ENCODE measurements around the gene DEF6. TPM values are rescaled to one million over a fixed set of nuclear protein-coding genes. Genes with fewer than 3 reads are reported as not detected.
A peak's percentile ranks its signal among the peaks of the same experiment; 100 is the strongest.

The DEF6 gene
- total RNA-seq, 1 donor from 2014 or later: 5.9 TPM

DNA sequence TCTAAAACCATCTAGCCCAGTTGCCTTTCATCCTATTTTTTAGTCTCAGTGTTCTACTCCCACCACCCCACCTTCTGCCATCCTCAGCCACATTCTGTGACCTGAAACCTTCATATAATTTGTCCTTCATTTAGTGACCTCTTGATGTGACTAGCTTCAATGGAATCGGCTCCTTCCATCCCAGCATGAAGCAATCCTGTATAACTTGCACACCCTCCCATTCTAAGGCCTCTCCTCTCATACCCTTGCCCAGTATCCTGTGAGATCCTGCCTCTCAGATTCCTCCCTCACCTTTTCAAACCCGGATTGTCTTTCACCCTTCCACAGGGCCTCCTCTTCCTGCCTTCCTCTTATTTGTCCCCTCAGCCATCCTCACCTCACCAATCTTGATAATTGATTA lies 35.0 kb upstream of the DEF6 start:
- H3K4me3 Mint-ChIP-seq (ENCODE audit: low read depth): no peak overlapping the region

DNA sequence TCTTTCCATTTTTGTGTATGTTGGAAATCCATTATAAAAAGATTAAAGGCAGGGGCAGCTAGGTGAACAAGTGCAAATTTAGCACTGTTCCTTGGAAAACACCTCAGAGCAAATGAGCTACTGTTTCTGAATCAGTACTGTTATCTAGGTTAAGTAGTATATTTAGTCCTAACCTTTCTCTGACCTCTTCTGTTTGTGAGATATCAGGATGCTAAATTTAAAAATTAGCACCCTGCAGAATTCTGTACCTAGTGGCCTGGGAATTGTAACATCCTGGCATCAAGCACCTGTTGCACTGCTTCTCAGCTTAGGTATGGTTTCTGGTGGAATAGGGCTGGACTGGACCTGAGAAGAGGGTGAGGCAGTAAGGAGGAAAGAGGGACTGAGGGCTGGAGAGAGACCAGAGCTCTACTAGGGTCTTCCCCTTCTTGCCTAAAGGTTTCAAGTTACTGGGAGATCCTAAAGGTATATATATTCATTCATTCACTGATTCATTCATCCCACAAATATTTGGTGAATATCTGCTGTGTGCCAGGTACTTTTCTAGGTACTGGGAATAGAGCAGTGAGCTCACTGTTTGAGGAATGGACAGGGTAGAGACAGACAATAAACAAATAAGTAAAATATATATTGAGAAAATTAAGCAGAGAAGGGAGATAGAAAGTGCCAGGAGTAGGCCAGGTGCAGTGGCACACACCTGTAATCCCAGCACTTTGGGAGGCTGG lies 32.9 kb upstream of the DEF6 start:
- H3K4me3 Mint-ChIP-seq (ENCODE audit: low read depth): no peak overlapping the region
- H3K27me3 Mint-ChIP-seq: no peaks in the 10 kb centered on the region
- peaks cover 42% of the 10 kb centered on the region for H3K4me1 Mint-ChIP-seq (ENCODE audit: low read depth)
- H3K9me3 Mint-ChIP-seq (ENCODE audit: low read depth): no peaks in the 10 kb centered on the region
- DNase-seq (ENCODE audit: low spot score, unreplicated experiment): no peak
- H3K27ac Mint-ChIP-seq: no peak overlapping the region
- TF ChIP-seq, protein P1, sequence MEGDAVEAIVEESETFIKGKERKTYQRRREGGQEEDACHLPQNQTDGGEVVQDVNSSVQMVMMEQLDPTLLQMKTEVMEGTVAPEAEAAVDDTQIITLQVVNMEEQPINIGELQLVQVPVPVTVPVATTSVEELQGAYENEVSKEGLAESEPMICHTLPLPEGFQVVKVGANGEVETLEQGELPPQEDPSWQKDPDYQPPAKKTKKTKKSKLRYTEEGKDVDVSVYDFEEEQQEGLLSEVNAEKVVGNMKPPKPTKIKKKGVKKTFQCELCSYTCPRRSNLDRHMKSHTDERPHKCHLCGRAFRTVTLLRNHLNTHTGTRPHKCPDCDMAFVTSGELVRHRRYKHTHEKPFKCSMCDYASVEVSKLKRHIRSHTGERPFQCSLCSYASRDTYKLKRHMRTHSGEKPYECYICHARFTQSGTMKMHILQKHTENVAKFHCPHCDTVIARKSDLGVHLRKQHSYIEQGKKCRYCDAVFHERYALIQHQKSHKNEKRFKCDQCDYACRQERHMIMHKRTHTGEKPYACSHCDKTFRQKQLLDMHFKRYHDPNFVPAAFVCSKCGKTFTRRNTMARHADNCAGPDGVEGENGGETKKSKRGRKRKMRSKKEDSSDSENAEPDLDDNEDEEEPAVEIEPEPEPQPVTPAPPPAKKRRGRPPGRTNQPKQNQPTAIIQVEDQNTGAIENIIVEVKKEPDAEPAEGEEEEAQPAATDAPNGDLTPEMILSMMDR (IDR thresholded peaks at IDR 0.05; ENCODE audit: unreplicated experiment): no peak
- no peaks in the 10 kb centered on the region for H3K36me3 Mint-ChIP-seq (ENCODE audit: insufficient read depth)

More for the DNA sequence above, 35.0 kb upstream of the DEF6 start:
- Mint-ChIP-seq H3K36me3 (ENCODE audit: insufficient read depth) (no peaks in the 10 kb centered on the region), H3K4me1 (ENCODE audit: low read depth) (peaks cover 40% of the 10 kb centered on the region), H3K27me3 (no peaks in the 10 kb centered on the region), H3K27ac (peak overlapping the region; percentile 17), H3K9me3 (ENCODE audit: low read depth) (no peaks in the 10 kb centered on the region)
- TF ChIP-seq, protein P1 (IDR thresholded peaks at IDR 0.05; ENCODE audit: unreplicated experiment): no peak
- no peak for DNase-seq (ENCODE audit: low spot score, unreplicated experiment)

DNA sequence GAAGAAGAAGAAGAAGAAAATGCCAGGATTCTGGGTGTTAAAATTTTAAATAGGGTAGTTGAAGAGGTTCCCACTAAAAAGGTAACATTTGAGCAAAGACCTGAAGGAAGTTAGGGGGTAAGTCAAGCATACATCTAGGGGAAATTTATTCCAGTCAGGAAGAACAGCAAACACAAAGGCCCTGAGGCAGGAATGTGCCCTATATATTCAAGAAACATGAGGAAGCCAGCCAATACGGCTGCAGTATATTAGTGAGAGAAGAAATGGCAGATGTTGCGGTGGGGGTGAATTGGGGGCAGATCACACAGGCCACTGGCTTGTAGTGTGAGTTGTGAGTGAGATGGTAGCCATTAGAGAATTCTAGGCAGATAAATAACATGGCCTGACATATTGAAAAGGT lies 32.1 kb upstream of the DEF6 start:
- H3K4me1 Mint-ChIP-seq (ENCODE audit: low read depth): peaks cover 36% of the 10 kb centered on the region
- peaks cover 3% of the 10 kb centered on the region for H3K36me3 Mint-ChIP-seq (ENCODE audit: insufficient read depth)
- H3K27me3 Mint-ChIP-seq: no peaks in the 10 kb centered on the region
- no peaks in the 10 kb centered on the region for H3K9me3 Mint-ChIP-seq (ENCODE audit: low read depth)
- TF ChIP-seq, protein P1 (IDR thresholded peaks at IDR 0.05; ENCODE audit: unreplicated experiment): no peak
- DNase-seq (ENCODE audit: low spot score, unreplicated experiment): no peak
- no peak overlapping the region for H3K4me3 Mint-ChIP-seq (ENCODE audit: low read depth)
- no peak overlapping the region for H3K27ac Mint-ChIP-seq

DNA sequence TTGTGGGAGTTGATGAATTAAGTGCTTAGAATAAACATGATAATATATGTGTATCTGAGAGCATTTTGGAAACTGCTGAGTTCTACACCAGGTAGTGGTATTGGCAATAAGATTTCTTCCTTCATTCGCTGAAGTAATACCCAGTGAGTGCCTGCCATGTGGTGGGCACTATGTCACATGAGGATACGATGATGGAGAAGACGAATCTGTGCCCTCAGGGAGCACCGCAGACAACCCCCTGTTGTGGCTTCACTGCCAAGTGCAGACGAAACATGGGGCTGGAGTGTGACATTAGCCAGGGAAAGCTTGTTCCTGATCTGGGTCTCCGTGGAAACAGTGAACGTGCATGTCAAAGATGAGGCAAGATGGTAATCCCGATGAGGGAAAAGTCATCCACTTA lies 30.2 kb upstream of the DEF6 start:
- Mint-ChIP-seq H3K27me3 (no peaks in the 10 kb centered on the region), H3K4me1 (ENCODE audit: low read depth) (peaks cover 31% of the 10 kb centered on the region), H3K4me3 (ENCODE audit: low read depth) (no peak overlapping the region), H3K36me3 (ENCODE audit: insufficient read depth) (peaks cover 3% of the 10 kb centered on the region), H3K27ac (no peak overlapping the region), H3K9me3 (ENCODE audit: low read depth) (no peaks in the 10 kb centered on the region)
- TF ChIP-seq, protein P1 (IDR thresholded peaks at IDR 0.05; ENCODE audit: unreplicated experiment): no peak
- no peak for DNase-seq (ENCODE audit: low spot score, unreplicated experiment)

DNA sequence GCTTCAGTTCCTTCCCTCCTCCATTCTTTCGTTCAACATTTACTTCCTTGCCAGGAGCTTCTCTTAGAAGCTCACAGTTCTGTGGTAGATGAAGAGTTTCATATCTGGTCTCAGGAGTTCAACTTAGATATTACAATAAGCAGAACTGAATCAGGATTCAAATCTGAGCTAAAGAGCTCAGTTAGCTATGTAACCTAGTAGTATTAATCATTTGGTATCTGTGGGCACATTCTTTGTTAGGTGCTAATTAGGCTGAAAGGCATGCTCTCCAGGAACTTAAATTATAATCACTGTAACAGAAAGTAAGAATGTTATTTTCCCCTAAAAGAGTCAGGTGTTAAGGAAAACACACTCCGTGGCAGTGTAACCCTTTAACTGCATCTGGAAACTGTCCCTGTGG lies 29.7 kb upstream of the DEF6 start:
- TF ChIP-seq, protein P1 (IDR thresholded peaks at IDR 0.05; ENCODE audit: unreplicated experiment): no peak
- Mint-ChIP-seq H3K27ac (no peak overlapping the region), H3K4me3 (ENCODE audit: low read depth) (no peak overlapping the region), H3K9me3 (ENCODE audit: low read depth) (no peaks in the 10 kb centered on the region), H3K27me3 (no peaks in the 10 kb centered on the region), H3K4me1 (ENCODE audit: low read depth) (peaks cover 26% of the 10 kb centered on the region), H3K36me3 (ENCODE audit: insufficient read depth) (peaks cover 3% of the 10 kb centered on the region)
- no peak for DNase-seq (ENCODE audit: low spot score, unreplicated experiment)

Measured in progenitor cell of endocrine pancreas (in vitro differentiated cells).